ENCODE results near the gene CCR5AS.

Gene CCR5AS

GRCh38 chr3:46417841-46418611 lies 11.2 kb upstream of the CCR5AS start:
- Histone ChIP-seq H3K27ac (ENCODE audit: insufficient read length, low read depth, low read length) (no peak overlapping the region), H3T11ph (ENCODE audit: low read length) (no peak overlapping the region), H3K27me3 (ENCODE audit: insufficient read depth, low read length) (no peaks in the 10 kb centered on the region), H3K23me2 (ENCODE audit: insufficient read length, low read depth, low read length, poor library complexity, severe bottlenecking) (no peaks in the 10 kb centered on the region), H4K8ac (replicated peaks; ENCODE audit: insufficient read length, low read depth, low read length) (no peak overlapping the region), H4K20me1 (ENCODE audit: control insufficient read depth, insufficient read depth, insufficient read length) (no peaks in the 10 kb centered on the region), H2AFZ (ENCODE audit: low read length) (no peak overlapping the region), H3K4me2 (ENCODE audit: insufficient read depth, insufficient read length, low read length) (no peak overlapping the region), H4K5ac (ENCODE audit: insufficient read length, low read depth, low read length) (no peak overlapping the region), H3K4ac (ENCODE audit: low read depth, low read length) (no peak overlapping the region), H3K23ac (ENCODE audit: insufficient read length, low read depth, low read length) (no peak overlapping the region), H3K4me1 (ENCODE audit: insufficient read depth, low read length) (peaks cover 4% of the 10 kb centered on the region; the same call in 1 of the 2 replicates), H2BK20ac (ENCODE audit: low read depth, low read length, poor library complexity, severe bottlenecking) (no peak overlapping the region), H2BK12ac (ENCODE audit: insufficient read length, low read depth, low read length) (no peak overlapping the region), H3K9me3 (ENCODE audit: control insufficient read depth, low read depth, low read length) (no peaks in the 10 kb centered on the region), H3K14ac (ENCODE audit: insufficient read depth, low read length) (no peak overlapping the region), H2BK15ac (ENCODE audit: low read depth, low read length) (no peak overlapping the region), H2AK5ac (ENCODE audit: insufficient read length, low read length) (no peak overlapping the region), H2BK5ac (ENCODE audit: insufficient read length, low read length) (no peak overlapping the region), H3K79me2 (ENCODE audit: insufficient read depth, low read length) (no peaks in the 10 kb centered on the region), H3K9ac (ENCODE audit: extremely low read depth, insufficient read length, low read length) (no peak overlapping the region), H3K56ac (ENCODE audit: insufficient read length, low read depth, low read length) (no peak overlapping the region), H2BK120ac (ENCODE audit: low read depth, low read length, poor library complexity, severe bottlenecking) (no peak overlapping the region), H4K91ac (ENCODE audit: insufficient read length, low read depth, low read length) (no peak overlapping the region), H3K79me1 (ENCODE audit: insufficient read depth, low read depth, low read length, poor library complexity, severe bottlenecking) (no peaks in the 10 kb centered on the region), H3K18ac (ENCODE audit: insufficient read length, low read depth, low read length) (no peak overlapping the region)
- H3K27me3 Mint-ChIP-seq (ENCODE audit: low read depth) = no peaks in the 10 kb centered on the region
- no CpG with 5 or more reads among the region's 9 CpGs for WGBS (ENCODE audit: extremely low coverage, insufficient read length, low lambda C conversion rate)
- no peak for TF ChIP-seq CTCF (conservative IDR thresholded peaks at IDR 0.05)
- peak; percentile 46 for DNase-seq
- no peak overlapping the region for H3K4me3 Mint-ChIP-seq
- H3K27ac Mint-ChIP-seq = peak overlapping the region in 1 of 3 experiments; percentile 37; a peak in 1 of 7 replicates
- no peaks in the 10 kb centered on the region for H3K36me3 Mint-ChIP-seq (ENCODE audit: insufficient read depth in 1 of 3, low read depth in 3 of 3)
- peaks cover 20% of the 10 kb centered on the region in 2 experiments for H3K4me1 Mint-ChIP-seq
- no peaks in the 10 kb centered on the region; a peak in 1 of 5 replicates for H3K9me3 Mint-ChIP-seq
